ENCODE measurements around the gene CAMTA1. TPM values are rescaled to one million over a fixed set of nuclear protein-coding genes. Genes with fewer than 3 reads are reported as not detected.

CAMTA1 gene
- total RNA-seq, 2 donors from 2014 or later = 105 to 113 TPM

DNA sequence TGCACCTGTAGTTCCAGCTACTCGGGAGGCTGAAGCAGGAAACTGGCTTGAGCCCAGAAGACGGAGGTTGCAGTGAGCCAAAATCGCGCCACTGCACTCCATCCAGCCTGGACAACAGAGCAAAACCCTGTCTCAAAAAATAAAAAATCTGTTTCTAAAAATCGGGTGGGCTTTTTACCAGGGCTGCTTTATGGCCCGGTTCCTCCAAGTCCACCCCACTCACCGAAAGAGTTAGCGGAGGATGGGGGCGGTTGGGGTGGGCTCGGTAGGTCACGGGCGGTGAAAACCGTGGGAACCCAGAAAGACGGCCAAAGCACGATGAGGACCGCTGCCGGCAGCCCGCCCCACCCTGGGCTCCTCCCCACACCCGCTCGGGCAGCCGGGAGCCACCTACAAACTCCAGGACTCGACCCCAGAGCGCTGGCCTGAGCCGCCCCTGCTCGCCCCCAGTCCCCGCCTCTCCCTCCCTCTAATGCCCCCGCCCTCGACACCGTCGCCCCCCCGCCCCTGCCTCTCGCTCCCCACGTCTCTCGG lies 998.0 kb downstream of the CAMTA1 start:
- H3K9me3 ChIP-seq = no peaks in the 10 kb centered on the region
- H3K4me3 ChIP-seq = peak overlapping the region; percentile 72
- ATAC-seq (ENCODE audit: insufficient number of reproducible peaks, low FRiP score, low read depth) (no peak), DNase-seq (ENCODE audit: low spot score) (no peak)
- H3K4me1 ChIP-seq (ENCODE audit: control insufficient read depth in 1 of 2, low read depth in 2 of 2) = peaks cover 3 to 45% of the 10 kb centered on the region in 2 donors
- peak overlapping the region; percentile 70 to 75 for H3K27ac ChIP-seq
- H3K36me3 ChIP-seq = peaks cover 11% of the 10 kb centered on the region
- no peaks in the 10 kb centered on the region for H3K27me3 ChIP-seq (replicated peaks; ENCODE audit: insufficient read depth)
- TF ChIP-seq, protein P1, sequence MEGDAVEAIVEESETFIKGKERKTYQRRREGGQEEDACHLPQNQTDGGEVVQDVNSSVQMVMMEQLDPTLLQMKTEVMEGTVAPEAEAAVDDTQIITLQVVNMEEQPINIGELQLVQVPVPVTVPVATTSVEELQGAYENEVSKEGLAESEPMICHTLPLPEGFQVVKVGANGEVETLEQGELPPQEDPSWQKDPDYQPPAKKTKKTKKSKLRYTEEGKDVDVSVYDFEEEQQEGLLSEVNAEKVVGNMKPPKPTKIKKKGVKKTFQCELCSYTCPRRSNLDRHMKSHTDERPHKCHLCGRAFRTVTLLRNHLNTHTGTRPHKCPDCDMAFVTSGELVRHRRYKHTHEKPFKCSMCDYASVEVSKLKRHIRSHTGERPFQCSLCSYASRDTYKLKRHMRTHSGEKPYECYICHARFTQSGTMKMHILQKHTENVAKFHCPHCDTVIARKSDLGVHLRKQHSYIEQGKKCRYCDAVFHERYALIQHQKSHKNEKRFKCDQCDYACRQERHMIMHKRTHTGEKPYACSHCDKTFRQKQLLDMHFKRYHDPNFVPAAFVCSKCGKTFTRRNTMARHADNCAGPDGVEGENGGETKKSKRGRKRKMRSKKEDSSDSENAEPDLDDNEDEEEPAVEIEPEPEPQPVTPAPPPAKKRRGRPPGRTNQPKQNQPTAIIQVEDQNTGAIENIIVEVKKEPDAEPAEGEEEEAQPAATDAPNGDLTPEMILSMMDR (IDR thresholded peaks at IDR 0.05) = no peak

DNA sequence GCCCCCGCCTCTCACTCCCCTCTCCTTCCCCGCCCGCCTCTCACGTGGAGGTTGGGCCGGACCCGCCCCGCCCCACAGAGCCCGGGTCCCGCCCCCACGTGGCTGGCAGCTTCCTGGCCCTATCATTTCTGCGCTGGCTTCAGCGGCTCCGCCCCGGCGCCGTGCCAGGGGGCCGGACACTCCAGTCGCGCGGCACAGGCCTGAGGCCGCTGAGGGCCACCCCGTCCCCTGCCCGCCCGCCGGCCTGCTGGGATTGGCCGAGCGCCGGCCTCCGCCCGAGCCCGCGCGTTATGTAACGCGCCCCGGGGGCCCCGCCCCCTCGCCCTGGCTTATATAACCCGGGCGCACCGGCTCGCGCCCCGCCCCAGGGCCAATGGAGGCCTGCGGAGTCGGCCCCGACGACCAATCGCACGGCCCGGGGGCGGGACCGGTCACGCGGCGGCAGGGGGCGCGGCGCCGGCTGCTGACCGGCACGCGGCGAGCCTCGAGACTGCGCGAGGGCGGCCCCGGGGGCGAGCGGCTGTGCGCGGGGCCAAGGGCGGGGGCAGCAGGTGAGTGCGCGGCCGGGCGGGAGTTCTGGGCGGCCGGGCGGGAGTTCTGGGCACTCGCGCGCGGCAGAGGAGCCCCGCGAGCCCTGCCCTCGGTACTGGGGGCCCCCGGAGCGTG lies 998.7 kb downstream of the CAMTA1 start, which contains the start of gene PER3:
PER3 (plus strand) TSS at position 466 of the 666 bp plus-strand sequence. CDS start 587 bp downstream, outside the sequence.
- H3K36me3 ChIP-seq = peaks cover 10% of the 10 kb centered on the region
- peaks cover 3 to 45% of the 10 kb centered on the region in 2 donors for H3K4me1 ChIP-seq (ENCODE audit: control insufficient read depth in 1 of 2, low read depth in 2 of 2)
- DNase-seq (ENCODE audit: low spot score) (peak; percentile 85), ATAC-seq (ENCODE audit: insufficient number of reproducible peaks, low FRiP score, low read depth) (peak; percentile 95)
- no peaks in the 10 kb centered on the region for H3K27me3 ChIP-seq (replicated peaks; ENCODE audit: insufficient read depth)
- H3K27ac ChIP-seq = peak within 1 kb of the TSS; percentile 75 to 80
- TF ChIP-seq, protein P1 (IDR thresholded peaks at IDR 0.05) = no peak
- H3K9me3 ChIP-seq = no peaks in the 10 kb centered on the region
- peak within 1 kb of the TSS; percentile 82 for H3K4me3 ChIP-seq

DNA sequence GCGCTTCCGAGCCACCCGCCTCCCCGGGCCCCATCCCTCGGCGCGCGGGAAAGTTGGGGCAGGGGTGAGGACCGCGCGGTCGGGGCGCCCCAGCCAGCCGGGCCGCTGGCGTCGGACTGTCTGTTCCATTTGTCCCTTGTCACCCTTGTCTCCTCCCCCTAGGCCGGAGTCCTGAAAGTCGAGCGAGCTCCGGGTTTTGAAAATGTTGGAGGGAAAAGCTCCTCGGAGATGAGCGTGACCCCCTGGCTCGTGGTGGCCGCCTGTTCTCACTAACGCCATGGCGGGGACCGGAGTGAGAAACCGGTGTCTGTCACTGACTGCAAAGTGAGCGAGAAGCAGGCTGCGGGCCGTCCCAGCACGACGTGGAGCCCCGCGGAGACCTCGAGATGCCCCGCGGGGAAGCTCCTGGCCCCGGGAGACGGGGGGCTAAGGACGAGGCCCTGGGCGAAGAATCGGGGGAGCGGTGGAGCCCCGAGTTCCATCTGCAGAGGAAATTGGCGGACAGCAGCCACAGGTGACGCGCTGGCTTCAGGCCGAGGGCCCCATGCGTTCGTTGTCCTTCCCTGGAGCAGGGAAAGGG lies 999.3 kb downstream of the CAMTA1 start:
- peaks cover 3 to 45% of the 10 kb centered on the region in 2 donors for H3K4me1 ChIP-seq (ENCODE audit: control insufficient read depth in 1 of 2, low read depth in 2 of 2)
- peak overlapping the region; percentile 82 for H3K4me3 ChIP-seq
- TF ChIP-seq, protein P1 (IDR thresholded peaks at IDR 0.05) = no peak
- DNase-seq (ENCODE audit: low spot score) (no peak), ATAC-seq (ENCODE audit: insufficient number of reproducible peaks, low FRiP score, low read depth) (peak; percentile 5)
- no peaks in the 10 kb centered on the region for H3K9me3 ChIP-seq
- H3K27ac ChIP-seq = peak overlapping the region; percentile 74 to 80
- peaks cover 10% of the 10 kb centered on the region for H3K36me3 ChIP-seq
- H3K27me3 ChIP-seq (replicated peaks; ENCODE audit: insufficient read depth) = no peaks in the 10 kb centered on the region

DNA sequence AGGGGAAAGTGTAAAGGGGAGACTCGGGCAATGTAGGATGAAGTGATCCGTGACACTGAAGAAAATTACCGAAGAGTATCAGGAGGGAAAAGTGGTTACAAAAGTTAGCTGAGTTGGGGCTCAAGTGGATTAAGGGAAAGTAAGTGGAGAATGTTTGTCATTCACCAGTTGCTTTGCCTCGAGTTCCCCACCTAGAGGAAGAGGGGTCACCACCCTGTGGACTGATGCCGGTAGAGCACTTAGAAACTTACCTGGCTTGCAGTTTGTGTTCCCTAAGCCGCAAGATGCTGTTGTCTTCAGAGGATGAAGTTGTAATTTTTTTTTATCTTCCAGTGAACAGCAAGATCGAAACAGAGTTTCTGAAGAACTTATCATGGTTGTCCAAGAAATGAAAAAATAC lies 999.9 kb downstream of the CAMTA1 start:
- Histone ChIP-seq H3K36me3 (peaks cover 10% of the 10 kb centered on the region), H3K4me3 (peak overlapping the region; percentile 82), H3K27ac (peak overlapping the region; percentile 74 to 80), H3K4me1 (ENCODE audit: control insufficient read depth in 1 of 2, low read depth in 2 of 2) (peaks cover 3 to 45% of the 10 kb centered on the region in 2 donors), H3K9me3 (no peaks in the 10 kb centered on the region), H3K27me3 (replicated peaks; ENCODE audit: insufficient read depth) (no peaks in the 10 kb centered on the region)
- ATAC-seq (ENCODE audit: insufficient number of reproducible peaks, low FRiP score, low read depth) (no peak), DNase-seq (ENCODE audit: low spot score) (no peak)
- TF ChIP-seq, protein P1 (IDR thresholded peaks at IDR 0.05) = no peak

DNA sequence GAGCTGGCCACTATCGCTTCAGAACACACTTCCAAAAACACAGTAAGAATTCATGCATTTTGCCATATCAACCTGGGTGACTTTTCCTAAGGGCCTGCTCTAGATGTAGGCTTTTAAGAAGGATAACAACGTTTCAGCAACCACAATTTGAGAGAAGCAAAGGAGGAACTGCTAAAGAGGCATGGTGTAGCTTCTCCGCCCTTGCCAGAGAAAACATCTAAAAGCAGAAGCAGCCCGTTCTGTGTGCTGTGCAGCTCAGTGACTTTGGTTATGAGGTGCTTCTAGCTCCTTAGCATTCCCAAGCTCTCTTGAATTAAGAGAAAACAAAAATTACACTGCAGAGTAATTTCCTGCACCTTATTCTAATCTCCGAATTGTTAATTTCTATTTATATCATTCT lies 1001.5 kb downstream of the CAMTA1 start:
- Histone ChIP-seq H3K9me3 (no peaks in the 10 kb centered on the region), H3K4me3 (no peak overlapping the region), H3K36me3 (peaks cover 17% of the 10 kb centered on the region), H3K4me1 (ENCODE audit: control insufficient read depth in 1 of 2, low read depth in 2 of 2) (peaks cover 3 to 45% of the 10 kb centered on the region in 2 donors), H3K27me3 (replicated peaks; ENCODE audit: insufficient read depth) (no peaks in the 10 kb centered on the region), H3K27ac (no peak overlapping the region)
- no peak for ATAC-seq (ENCODE audit: insufficient number of reproducible peaks, low FRiP score, low read depth)
- DNase-seq (ENCODE audit: low spot score) = no peak
- TF ChIP-seq, protein P1 (IDR thresholded peaks at IDR 0.05) = no peak
